GM06990 (cell line): ENCODE measurements around the gene IL1RAP.

Source experiments
- DNase-seq: peaks from one replicate; pipeline ENCODE4 v3.0.0-alpha.2; 2011; ENCODE audit not compliant: insufficient read length; ENCODE audit errors: extremely low read depth
- H3K27me3 ChIP-seq: replicated peaks from 2 replicates; pipeline ENCODE4 v1.6.0; 2011; ENCODE audit warnings: low read length; ENCODE audit not compliant: control insufficient read depth, insufficient read depth
- H3K36me3 ChIP-seq: 2 replicates; pipeline ENCODE4 v1.5.1; 2011; ENCODE audit warnings: low read length; ENCODE audit not compliant: control insufficient read depth, insufficient read depth
- H3K4me3 ChIP-seq: replicated peaks from 2 replicates; pipeline ENCODE4 v1.5.1; 2011; ENCODE audit warnings: low read depth, mild to moderate bottlenecking, control low read depth, low read length
- TF ChIP-seq, protein P1 (sequence below): IDR thresholded peaks from 2 replicates; pipeline ENCODE4 v1.5.1; 2011; ENCODE audit warnings: low read length, control low read depth, mild to moderate bottlenecking, inconsistent platforms; ENCODE audit not compliant: insufficient read depth, poor library complexity, severe bottlenecking

Gene IL1RAP

DNA sequence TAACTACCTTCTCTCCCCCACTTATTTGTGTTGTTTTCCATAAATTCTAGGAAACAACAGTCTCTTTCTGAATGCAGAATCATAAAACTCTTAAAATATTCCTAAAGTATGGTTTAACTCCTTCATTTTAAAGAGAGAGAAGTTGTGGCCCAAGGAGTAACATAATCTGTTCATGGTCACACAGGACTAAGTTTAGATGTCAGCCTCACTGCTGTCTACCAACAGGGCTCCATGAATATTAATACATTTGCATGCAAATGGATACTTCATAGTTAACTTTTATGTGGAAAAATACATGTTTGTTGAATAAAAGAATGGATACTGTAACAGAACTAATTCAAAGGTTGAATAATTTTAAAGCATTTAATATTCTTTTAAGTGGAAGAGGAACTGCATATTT is 18.5 kb upstream of the IL1RAP start:
- H3K27me3 ChIP-seq: no peaks in the 10 kb centered on the region; the same call in 1 of the 2 replicates
- TF ChIP-seq, protein P1, sequence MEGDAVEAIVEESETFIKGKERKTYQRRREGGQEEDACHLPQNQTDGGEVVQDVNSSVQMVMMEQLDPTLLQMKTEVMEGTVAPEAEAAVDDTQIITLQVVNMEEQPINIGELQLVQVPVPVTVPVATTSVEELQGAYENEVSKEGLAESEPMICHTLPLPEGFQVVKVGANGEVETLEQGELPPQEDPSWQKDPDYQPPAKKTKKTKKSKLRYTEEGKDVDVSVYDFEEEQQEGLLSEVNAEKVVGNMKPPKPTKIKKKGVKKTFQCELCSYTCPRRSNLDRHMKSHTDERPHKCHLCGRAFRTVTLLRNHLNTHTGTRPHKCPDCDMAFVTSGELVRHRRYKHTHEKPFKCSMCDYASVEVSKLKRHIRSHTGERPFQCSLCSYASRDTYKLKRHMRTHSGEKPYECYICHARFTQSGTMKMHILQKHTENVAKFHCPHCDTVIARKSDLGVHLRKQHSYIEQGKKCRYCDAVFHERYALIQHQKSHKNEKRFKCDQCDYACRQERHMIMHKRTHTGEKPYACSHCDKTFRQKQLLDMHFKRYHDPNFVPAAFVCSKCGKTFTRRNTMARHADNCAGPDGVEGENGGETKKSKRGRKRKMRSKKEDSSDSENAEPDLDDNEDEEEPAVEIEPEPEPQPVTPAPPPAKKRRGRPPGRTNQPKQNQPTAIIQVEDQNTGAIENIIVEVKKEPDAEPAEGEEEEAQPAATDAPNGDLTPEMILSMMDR: no peak
- no peak overlapping the region for H3K4me3 ChIP-seq
- no peak for DNase-seq
- H3K36me3 ChIP-seq: no peaks in the 10 kb centered on the region

DNA sequence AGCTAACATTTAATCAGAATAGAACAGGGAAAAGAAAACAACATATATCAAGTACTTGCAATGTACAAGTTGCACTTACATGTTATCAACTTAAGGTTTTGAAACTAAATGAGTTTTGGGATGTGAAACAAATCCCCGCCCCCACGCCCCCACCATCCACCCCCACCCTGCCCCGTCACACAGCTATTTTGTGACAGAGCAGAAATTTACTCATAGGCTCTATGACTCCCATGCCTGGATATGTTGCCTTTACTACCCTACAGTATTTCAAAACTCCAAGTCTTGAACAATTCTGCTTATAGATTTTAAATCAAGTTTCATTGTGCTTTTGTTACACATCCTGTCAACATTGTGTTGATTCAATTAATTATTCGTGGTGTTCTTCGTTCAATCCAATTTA is 18.1 kb upstream of the IL1RAP start:
- TF ChIP-seq, protein P1: no peak

DNA sequence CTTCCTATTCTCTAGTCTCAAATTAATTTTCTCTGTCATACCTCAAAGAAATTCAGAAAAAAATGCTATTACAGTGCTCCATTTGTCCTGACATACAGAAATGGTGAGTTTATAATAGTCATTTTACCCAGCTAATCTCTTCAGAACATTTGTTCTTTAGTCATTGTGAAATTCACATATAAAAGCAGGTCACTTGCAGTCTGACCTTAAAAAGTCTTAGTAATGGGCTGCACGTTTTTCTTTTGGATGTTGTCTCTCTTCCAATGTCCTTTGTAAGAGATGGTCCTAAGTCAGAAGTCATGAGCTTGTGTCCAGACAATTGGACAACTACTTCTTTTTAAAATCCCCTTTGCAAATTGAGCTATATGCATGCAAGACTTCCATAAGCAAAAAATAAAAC is 17.0 kb upstream of the IL1RAP start:
- no peaks in the 10 kb centered on the region; the same call in 1 of the 2 replicates for H3K27me3 ChIP-seq
- H3K4me3 ChIP-seq: no peak overlapping the region
- H3K36me3 ChIP-seq: no peaks in the 10 kb centered on the region
- TF ChIP-seq, protein P1: no peak
- DNase-seq: no peak

More for the DNA sequence above, 18.1 kb upstream of the IL1RAP start:
- Histone ChIP-seq H3K27me3 (no peaks in the 10 kb centered on the region; the same call in 1 of the 2 replicates), H3K4me3 (no peak overlapping the region), H3K36me3 (no peaks in the 10 kb centered on the region)
- DNase-seq: no peak

DNA sequence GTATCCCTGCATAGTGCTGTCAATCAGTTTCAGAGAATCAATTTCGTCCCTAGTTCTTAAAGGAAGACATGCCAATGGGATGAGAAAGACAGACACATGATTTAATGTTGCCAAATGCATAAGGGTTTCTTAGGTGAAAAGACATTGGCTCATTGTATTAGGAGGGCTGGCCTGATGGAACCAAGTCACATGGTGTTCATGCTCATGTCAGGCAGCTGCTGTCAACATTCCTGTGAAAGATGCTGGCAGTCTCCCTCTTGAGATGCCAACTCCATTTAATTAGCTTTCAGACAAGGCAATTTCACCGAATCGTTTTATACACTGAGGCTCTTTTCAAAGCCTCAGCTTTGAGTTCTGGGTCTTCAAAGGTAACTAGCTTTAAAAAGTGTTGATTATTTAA is 16.1 kb upstream of the IL1RAP start:
- TF ChIP-seq, protein P1: no peak
- H3K36me3 ChIP-seq: no peaks in the 10 kb centered on the region
- no peak for DNase-seq
- no peaks in the 10 kb centered on the region; the same call in 1 of the 2 replicates for H3K27me3 ChIP-seq
- H3K4me3 ChIP-seq: no peak overlapping the region

DNA sequence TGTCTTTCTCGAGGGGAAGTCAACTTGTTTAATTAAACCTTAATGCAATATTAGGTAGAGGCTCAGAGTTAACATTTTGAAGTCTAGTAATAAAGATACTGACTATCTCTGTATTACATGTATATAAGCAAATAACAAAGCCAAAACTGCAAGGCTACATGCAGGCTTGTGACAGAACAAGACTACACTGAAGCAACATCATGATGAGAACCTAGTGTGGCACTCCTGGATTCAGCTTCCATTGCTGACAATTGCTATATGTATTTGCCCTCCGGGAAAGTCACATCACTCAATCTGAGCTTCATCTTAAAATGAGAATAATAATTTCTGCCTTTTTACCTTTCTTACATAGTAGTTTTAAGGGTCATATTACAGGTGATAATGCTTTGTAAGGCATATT is 15.6 kb upstream of the IL1RAP start:
- no peak overlapping the region for H3K4me3 ChIP-seq
- H3K27me3 ChIP-seq: no peaks in the 10 kb centered on the region; the same call in 1 of the 2 replicates
- no peak for DNase-seq
- TF ChIP-seq, protein P1: no peak
- no peaks in the 10 kb centered on the region for H3K36me3 ChIP-seq

DNA sequence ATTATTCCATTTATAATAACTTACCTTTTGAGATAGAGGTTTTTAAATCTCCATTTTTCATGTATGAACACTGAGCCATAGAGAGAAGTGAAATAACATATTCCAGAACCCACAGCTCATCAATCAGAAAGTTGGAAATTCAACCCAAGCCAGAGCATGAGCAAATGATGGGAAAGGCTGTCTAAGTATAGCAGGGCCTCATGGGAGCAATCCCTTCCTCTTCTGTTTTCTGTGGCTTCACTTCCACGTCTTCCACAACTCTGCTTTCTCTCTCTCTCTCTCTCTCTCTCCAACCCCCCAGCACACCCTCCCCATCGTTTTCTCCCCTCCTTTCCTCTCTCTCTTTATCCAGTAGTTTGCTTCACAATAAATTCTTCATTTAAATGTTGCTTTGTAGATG is 14.8 kb upstream of the IL1RAP start:
- H3K27me3 ChIP-seq: no peaks in the 10 kb centered on the region; the same call in 1 of the 2 replicates
- TF ChIP-seq, protein P1: no peak
- no peak for DNase-seq
- no peak overlapping the region for H3K4me3 ChIP-seq
- H3K36me3 ChIP-seq: no peaks in the 10 kb centered on the region
